SK-N-SH (cell line): ENCODE data around the gene SORCS3. TPM values are rescaled to one million over a fixed set of nuclear protein-coding genes. Genes with fewer than 3 reads are reported as not detected.

Source experiments
- CTCF ChIA-PET: fragments of 300-600, 350-600 bp; formaldehyde crosslinking; extraction: SDS; loops from one replicate; lab custom pipeline; 2021; lab: Yijun Ruan, JAX
- POLR2A ChIA-PET: fragments of 350-600 bp; sonication (Branson Sonifier 250); formaldehyde crosslinking; extraction: SDS; loops from one replicate; lab custom pipeline; 2020; ENCODE audit warnings: antibody characterized with exemption, inconsistent platforms; lab: Yijun Ruan, JAX
- DNase-seq: peaks from one replicate; pipeline ENCODE4 v3.0.0; 2012
- H2AFZ ChIP-seq: fragments of 200-600 bp; sonication (generic); 2 replicates; pipeline ENCODE4 v1.8.1; 2016; ENCODE audit warnings: antibody characterized with exemption, mild to moderate bottlenecking, low read depth
- H3F3A ChIP-seq: fragments of 200-600 bp; sonication (generic); replicated peaks from 2 replicates; pipeline ENCODE3; 2016; ENCODE audit warnings: antibody characterized with exemption, mild to moderate bottlenecking; ENCODE audit not compliant: insufficient read depth
- H3K27ac ChIP-seq, 2 experiments: fragments of 200-500 bp in 1 of 2; fragments of 200-600 bp in 1 of 2; sonication (Bioruptor generic) in 1 of 2; sonication (generic), shearing (Covaris generic) in 1 of 2; 2 replicates each; pipeline versions ENCODE4 v1.5.1 to v1.6.1; 2014 to 2016; ENCODE audit warnings: low read depth in 2 of 2, inconsistent platforms in 1 of 2, low read length in 1 of 2, mild to moderate bottlenecking in 1 of 2, mixed read lengths in 1 of 2
- H3K27me3 ChIP-seq: fragments of 200-600 bp; sonication (generic), shearing (Covaris generic); 2 replicates; pipeline ENCODE4 v1.6.1; 2016; ENCODE audit warnings: mixed run types; ENCODE audit not compliant: insufficient read depth
- H3K36me3 ChIP-seq, 2 experiments: fragments of 200-500 bp in 1 of 2; fragments of 200-600 bp in 1 of 2; sonication (Bioruptor generic) in 1 of 2; sonication (generic) in 1 of 2; replicated peaks in 1 of 2; 2 replicates each; pipeline versions ENCODE3 to v1.5.1; 2014 to 2016; ENCODE audit warnings: low read length in 1 of 2, mild to moderate bottlenecking in 1 of 2; ENCODE audit not compliant: insufficient read depth in 2 of 2, control insufficient read depth in 1 of 2
- H3K4me1 ChIP-seq, 2 experiments: fragments of 200-500 bp in 1 of 2; fragments of 200-600 bp in 1 of 2; sonication (Bioruptor generic) in 1 of 2; sonication (generic), shearing (Covaris generic) in 1 of 2; 2 replicates each; pipeline versions ENCODE4 v1.5.1 to v1.6.1; 2014 to 2016; ENCODE audit warnings: low read depth in 1 of 2, low read length in 1 of 2, mixed run types in 1 of 2; ENCODE audit not compliant: insufficient read depth in 2 of 2, control insufficient read depth in 1 of 2
- H3K4me2 ChIP-seq: fragments of 200-600 bp; sonication (generic), shearing (Covaris generic); 2 replicates; pipeline ENCODE4 v1.6.1; 2017; ENCODE audit warnings: mixed run types
- H3K4me3 ChIP-seq, 2 experiments: fragments of 200-500 bp in 1 of 2; fragments of 200-600 bp in 1 of 2; sonication (Bioruptor generic) in 1 of 2; sonication (generic), shearing (Covaris generic) in 1 of 2; 2 replicates each; pipeline versions ENCODE4 v1.5.1 to v1.8.1; 2014 to 2016; ENCODE audit warnings: low read depth in 2 of 2, inconsistent platforms in 1 of 2, low read length in 1 of 2, mild to moderate bottlenecking in 1 of 2, mixed read lengths in 1 of 2, moderate library complexity in 1 of 2
- H3K79me2 ChIP-seq: fragments of 200-600 bp; sonication (generic); 2 replicates; pipeline ENCODE4 v1.8.1; 2017; ENCODE audit warnings: mild to moderate bottlenecking; ENCODE audit not compliant: insufficient read depth
- H3K9ac ChIP-seq: fragments of 200-600 bp; sonication (generic); 2 replicates; pipeline ENCODE4 v1.6.1; 2017; ENCODE audit warnings: mixed run types
- H3K9me2 ChIP-seq: fragments of 200-600 bp; sonication (generic); 2 replicates; pipeline ENCODE4 v1.6.1; 2017; ENCODE audit warnings: mixed run types
- H3K9me3 ChIP-seq: fragments of 200-600 bp; sonication (generic); 2 replicates; pipeline ENCODE4 v1.6.1; 2017; ENCODE audit warnings: mixed run types, mild to moderate bottlenecking, moderate library complexity
- H4K20me1 ChIP-seq: fragments of 200-600 bp; sonication (generic); 2 replicates; pipeline ENCODE4 v1.6.1; 2017; ENCODE audit warnings: mild to moderate bottlenecking, mixed run types; ENCODE audit not compliant: insufficient read depth
- FOXJ3 ChIP-seq: sonication (generic); formaldehyde crosslinking; IDR thresholded peaks from 2 replicates; pipeline ENCODE4 v1.5.1; 2020; ENCODE audit warnings: mild to moderate bottlenecking, missing genetic modification reagents
- GABPA ChIP-seq: IDR thresholded peaks from 2 replicates; pipeline ENCODE4 v1.4.0; 2012; ENCODE audit warnings: low read depth, mild to moderate bottlenecking
- JUND ChIP-seq: IDR thresholded peaks from 2 replicates; pipeline ENCODE4 v1.4.0; 2012
- NRF1 ChIP-seq: IDR thresholded peaks from 2 replicates; pipeline ENCODE4 v1.6.1; 2012; ENCODE audit warnings: low read depth, mild to moderate bottlenecking, low read length
- RCOR1 ChIP-seq: fragments of 150-350 bp; IDR thresholded peaks from 2 replicates; pipeline ENCODE4 v1.6.1; 2017; ENCODE audit warnings: antibody characterized with exemption, low read length
- USF2 ChIP-seq: fragments of 150-350 bp; IDR thresholded peaks from 2 replicates; pipeline ENCODE4 v1.6.1; 2017; ENCODE audit warnings: antibody characterized with exemption, low read length, low read depth, borderline replicate concordance
- YY1 ChIP-seq: IDR thresholded peaks from 2 replicates; pipeline ENCODE4 v1.4.0; 2012; ENCODE audit warnings: low read depth, mild to moderate bottlenecking
- WGBS: methylation state at CpG from one replicate; pipeline ENCODE4 v1.1.6; 2017; ENCODE audit warnings: low lambda C conversion rate; 5-methylcytosine and 5-hydroxymethylcytosine counted together
- polyA plus RNA-seq, 3 experiments: library from polyadenylated mRNA; depleted of rRNA; stranded (reverse); fragments of >200 nt; gene quantifications; 2 replicates each; pipeline ENCODE4 v1.2.3, GENCODE V29; 2012
- TF ChIP-seq, protein P1 (sequence below): IDR thresholded peaks from 2 replicates; pipeline ENCODE4 v1.6.1; 2012; ENCODE audit warnings: mild to moderate bottlenecking, low read depth, low read length, moderate library complexity

The SORCS3 gene
- polyA plus RNA-seq, 1 of the 3 experiments (the other 2 are of a cell fraction): not detected

DNA sequence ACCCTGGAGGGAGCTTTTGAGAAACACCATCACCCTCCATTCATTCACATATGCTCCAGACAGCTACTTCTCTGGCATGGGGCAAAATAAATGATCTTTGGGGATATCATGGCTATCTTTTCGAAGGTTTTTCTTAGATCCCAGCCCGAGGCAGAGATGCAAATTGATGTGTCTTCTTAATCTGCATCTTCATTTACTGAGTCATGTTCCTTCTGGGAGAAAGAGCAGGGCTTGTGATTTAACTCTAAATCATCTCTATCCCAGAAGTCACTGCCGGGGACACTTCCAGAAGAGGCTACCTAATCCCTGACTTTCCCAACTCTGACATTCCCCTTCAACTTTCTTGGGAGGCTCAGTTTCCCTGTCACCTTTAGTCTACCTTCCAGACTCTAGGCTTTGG, 90.1 kb downstream of the SORCS3 start:
- no peaks in the 10 kb centered on the region for H4K20me1 ChIP-seq
- CTCF ChIA-PET: interaction anchor here (1.4 kb wide), 1 partner anchor 48 kb away, joined by 3 read pairs; no protein-coding TSS in a partner anchor
- TF ChIP-seq FOXJ3 (CRISPR knock-in tag) (no peak), YY1 (no peak)

GRCh38 chr10:104732222-104732621, 91.1 kb downstream of the SORCS3 start:
- DNase-seq: no peak
- H3K4me2 ChIP-seq: no peak overlapping the region
- no peaks in the 10 kb centered on the region for H3K9me2 ChIP-seq
- POLR2A ChIA-PET: no interaction called here
- H3K27ac ChIP-seq: no peak overlapping the region
- CTCF ChIA-PET: interaction anchor here (1.4 kb wide), 1 partner anchor 10 kb away, joined by 3 read pairs; no protein-coding TSS in a partner anchor
- no peak overlapping the region for H3K9ac ChIP-seq
- TF ChIP-seq JUND (no peak), YY1 (no peak), GABPA (no peak), USF2 (no peak), NRF1 (no peak), RCOR1 (no peak)
- TF ChIP-seq, protein P1, sequence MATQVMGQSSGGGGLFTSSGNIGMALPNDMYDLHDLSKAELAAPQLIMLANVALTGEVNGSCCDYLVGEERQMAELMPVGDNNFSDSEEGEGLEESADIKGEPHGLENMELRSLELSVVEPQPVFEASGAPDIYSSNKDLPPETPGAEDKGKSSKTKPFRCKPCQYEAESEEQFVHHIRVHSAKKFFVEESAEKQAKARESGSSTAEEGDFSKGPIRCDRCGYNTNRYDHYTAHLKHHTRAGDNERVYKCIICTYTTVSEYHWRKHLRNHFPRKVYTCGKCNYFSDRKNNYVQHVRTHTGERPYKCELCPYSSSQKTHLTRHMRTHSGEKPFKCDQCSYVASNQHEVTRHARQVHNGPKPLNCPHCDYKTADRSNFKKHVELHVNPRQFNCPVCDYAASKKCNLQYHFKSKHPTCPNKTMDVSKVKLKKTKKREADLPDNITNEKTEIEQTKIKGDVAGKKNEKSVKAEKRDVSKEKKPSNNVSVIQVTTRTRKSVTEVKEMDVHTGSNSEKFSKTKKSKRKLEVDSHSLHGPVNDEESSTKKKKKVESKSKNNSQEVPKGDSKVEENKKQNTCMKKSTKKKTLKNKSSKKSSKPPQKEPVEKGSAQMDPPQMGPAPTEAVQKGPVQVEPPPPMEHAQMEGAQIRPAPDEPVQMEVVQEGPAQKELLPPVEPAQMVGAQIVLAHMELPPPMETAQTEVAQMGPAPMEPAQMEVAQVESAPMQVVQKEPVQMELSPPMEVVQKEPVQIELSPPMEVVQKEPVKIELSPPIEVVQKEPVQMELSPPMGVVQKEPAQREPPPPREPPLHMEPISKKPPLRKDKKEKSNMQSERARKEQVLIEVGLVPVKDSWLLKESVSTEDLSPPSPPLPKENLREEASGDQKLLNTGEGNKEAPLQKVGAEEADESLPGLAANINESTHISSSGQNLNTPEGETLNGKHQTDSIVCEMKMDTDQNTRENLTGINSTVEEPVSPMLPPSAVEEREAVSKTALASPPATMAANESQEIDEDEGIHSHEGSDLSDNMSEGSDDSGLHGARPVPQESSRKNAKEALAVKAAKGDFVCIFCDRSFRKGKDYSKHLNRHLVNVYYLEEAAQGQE: no peak
- TF ChIP-seq, all 33 proteins: peak for 0
- no peaks in the 10 kb centered on the region for H3K27me3 ChIP-seq
- no peaks in the 10 kb centered on the region for H3K9me3 ChIP-seq
- H3F3A ChIP-seq: no peaks in the 10 kb centered on the region
- no peaks in the 10 kb centered on the region for H4K20me1 ChIP-seq
- no peak overlapping the region for H3K4me3 ChIP-seq
- 27% methylated on average over 3 of the region's 3 CpGs for WGBS
- H3K36me3 ChIP-seq: no peaks in the 10 kb centered on the region
- H2AFZ ChIP-seq: no peak overlapping the region
- no peaks in the 10 kb centered on the region for H3K79me2 ChIP-seq
- H3K4me1 ChIP-seq: peaks cover 0 to 14% of the 10 kb centered on the region in 2 experiments; a peak in 2 of 4 replicates

More for the DNA sequence above, 90.1 kb downstream of the SORCS3 start:
- Histone ChIP-seq H3K36me3 (no peaks in the 10 kb centered on the region), H3K4me1 (peaks cover 0 to 13% of the 10 kb centered on the region in 2 experiments; a peak in 2 of 4 replicates), H2AFZ (no peak overlapping the region), H3K79me2 (no peaks in the 10 kb centered on the region), H3K9me2 (no peaks in the 10 kb centered on the region), H3K27ac (no peak overlapping the region), H3K9ac (no peak overlapping the region), H3K4me3 (no peak overlapping the region), H3K27me3 (no peaks in the 10 kb centered on the region), H3K4me2 (no peak overlapping the region), H3K9me3 (no peaks in the 10 kb centered on the region), H3F3A (no peaks in the 10 kb centered on the region)
- 11% methylated on average over 3 of the region's 3 CpGs for WGBS
- POLR2A ChIA-PET: no interaction called here
- no peak for DNase-seq
